ENCODE results near the gene MIA2.
"Not testable (repeated sequence)": the region's sequence is repeated elsewhere in the genome, so short reads cannot be mapped to it uniquely, and the experiment has no call there.

The MIA2 gene

DNA sequence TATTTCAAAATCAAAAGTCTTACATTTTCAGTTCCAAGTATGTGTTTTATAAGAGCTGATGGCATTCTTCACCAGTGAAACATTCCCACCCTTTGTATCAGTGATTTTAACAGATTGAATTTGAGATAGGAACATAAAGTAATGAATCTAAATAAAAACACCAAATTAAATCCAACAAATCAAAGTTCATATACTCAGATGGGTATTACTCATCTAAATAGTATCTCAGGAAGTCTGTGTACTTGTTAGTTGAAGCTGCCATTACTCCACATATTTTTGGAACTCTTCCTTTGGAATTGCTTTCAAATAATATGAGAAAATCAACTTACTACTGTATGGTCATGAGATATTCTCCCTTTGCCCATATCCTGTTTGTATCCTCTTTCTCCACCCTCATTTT is 89.1 kb downstream of the MIA2 start:
- DNase-seq (ENCODE audit: low read depth in 1 of 2, low spot score in 1 of 2): no peak

DNA sequence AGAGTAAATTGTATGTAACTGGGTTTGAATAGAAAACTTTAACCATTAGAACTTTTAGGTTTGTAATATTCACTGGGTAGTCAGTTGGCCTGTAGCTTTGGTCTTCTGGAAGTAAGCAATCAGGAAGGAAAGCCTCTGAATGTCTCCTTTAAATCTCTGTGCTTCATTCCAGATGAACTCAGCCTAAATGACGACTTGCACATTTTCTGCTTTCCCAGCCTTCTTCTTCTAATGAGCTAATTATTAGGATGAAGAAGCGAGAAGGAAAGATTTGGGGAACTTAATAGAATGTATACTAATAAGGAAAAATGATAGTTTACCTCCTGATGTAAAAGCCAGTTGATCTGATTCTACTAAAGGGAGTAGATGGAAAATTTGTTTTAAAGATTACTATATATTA is 90.4 kb downstream of the MIA2 start:
- no peak for DNase-seq (ENCODE audit: low read depth in 1 of 2, low spot score in 1 of 2)
- no peak for TF ChIP-seq GABPA (IDR thresholded peaks at IDR 0.05; ENCODE audit: low read depth)
- TF ChIP-seq, protein P1, sequence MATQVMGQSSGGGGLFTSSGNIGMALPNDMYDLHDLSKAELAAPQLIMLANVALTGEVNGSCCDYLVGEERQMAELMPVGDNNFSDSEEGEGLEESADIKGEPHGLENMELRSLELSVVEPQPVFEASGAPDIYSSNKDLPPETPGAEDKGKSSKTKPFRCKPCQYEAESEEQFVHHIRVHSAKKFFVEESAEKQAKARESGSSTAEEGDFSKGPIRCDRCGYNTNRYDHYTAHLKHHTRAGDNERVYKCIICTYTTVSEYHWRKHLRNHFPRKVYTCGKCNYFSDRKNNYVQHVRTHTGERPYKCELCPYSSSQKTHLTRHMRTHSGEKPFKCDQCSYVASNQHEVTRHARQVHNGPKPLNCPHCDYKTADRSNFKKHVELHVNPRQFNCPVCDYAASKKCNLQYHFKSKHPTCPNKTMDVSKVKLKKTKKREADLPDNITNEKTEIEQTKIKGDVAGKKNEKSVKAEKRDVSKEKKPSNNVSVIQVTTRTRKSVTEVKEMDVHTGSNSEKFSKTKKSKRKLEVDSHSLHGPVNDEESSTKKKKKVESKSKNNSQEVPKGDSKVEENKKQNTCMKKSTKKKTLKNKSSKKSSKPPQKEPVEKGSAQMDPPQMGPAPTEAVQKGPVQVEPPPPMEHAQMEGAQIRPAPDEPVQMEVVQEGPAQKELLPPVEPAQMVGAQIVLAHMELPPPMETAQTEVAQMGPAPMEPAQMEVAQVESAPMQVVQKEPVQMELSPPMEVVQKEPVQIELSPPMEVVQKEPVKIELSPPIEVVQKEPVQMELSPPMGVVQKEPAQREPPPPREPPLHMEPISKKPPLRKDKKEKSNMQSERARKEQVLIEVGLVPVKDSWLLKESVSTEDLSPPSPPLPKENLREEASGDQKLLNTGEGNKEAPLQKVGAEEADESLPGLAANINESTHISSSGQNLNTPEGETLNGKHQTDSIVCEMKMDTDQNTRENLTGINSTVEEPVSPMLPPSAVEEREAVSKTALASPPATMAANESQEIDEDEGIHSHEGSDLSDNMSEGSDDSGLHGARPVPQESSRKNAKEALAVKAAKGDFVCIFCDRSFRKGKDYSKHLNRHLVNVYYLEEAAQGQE (IDR thresholded peaks at IDR 0.05; ENCODE audit: insufficient replicate concordance, low read depth): no peak
- no peak for TF ChIP-seq POLR2AphosphoS5 (IDR thresholded peaks at IDR 0.05; ENCODE audit: low read depth)
- TF ChIP-seq SPI1 (IDR thresholded peaks at IDR 0.05; ENCODE audit: borderline replicate concordance, low read depth): no peak
- TF ChIP-seq, protein P2, sequence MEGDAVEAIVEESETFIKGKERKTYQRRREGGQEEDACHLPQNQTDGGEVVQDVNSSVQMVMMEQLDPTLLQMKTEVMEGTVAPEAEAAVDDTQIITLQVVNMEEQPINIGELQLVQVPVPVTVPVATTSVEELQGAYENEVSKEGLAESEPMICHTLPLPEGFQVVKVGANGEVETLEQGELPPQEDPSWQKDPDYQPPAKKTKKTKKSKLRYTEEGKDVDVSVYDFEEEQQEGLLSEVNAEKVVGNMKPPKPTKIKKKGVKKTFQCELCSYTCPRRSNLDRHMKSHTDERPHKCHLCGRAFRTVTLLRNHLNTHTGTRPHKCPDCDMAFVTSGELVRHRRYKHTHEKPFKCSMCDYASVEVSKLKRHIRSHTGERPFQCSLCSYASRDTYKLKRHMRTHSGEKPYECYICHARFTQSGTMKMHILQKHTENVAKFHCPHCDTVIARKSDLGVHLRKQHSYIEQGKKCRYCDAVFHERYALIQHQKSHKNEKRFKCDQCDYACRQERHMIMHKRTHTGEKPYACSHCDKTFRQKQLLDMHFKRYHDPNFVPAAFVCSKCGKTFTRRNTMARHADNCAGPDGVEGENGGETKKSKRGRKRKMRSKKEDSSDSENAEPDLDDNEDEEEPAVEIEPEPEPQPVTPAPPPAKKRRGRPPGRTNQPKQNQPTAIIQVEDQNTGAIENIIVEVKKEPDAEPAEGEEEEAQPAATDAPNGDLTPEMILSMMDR (IDR thresholded peaks at IDR 0.05; ENCODE audit: insufficient read depth, low read length): no peak
- H3K27ac ChIP-seq (replicated peaks): no peak overlapping the region
- no peaks in the 10 kb centered on the region for H3K27me3 ChIP-seq (ENCODE audit: insufficient read depth, poor library complexity, severe bottlenecking)
- H3K4me3 ChIP-seq (replicated peaks; ENCODE audit: insufficient read depth, low read length): no peak overlapping the region

More for the DNA sequence above, 89.1 kb downstream of the MIA2 start:
- no peak overlapping the region for H3K4me3 ChIP-seq (replicated peaks; ENCODE audit: insufficient read depth, low read length)
- no peak overlapping the region for H3K27ac ChIP-seq (replicated peaks)
- no peaks in the 10 kb centered on the region for H3K27me3 ChIP-seq (ENCODE audit: insufficient read depth, poor library complexity, severe bottlenecking)
- TF ChIP-seq GABPA (IDR thresholded peaks at IDR 0.05; ENCODE audit: low read depth) (no peak), POLR2AphosphoS5 (IDR thresholded peaks at IDR 0.05; ENCODE audit: low read depth) (no peak), SPI1 (IDR thresholded peaks at IDR 0.05; ENCODE audit: borderline replicate concordance, low read depth) (no peak)
- TF ChIP-seq, protein P1 (IDR thresholded peaks at IDR 0.05; ENCODE audit: insufficient replicate concordance, low read depth): no peak
- TF ChIP-seq, protein P2 (IDR thresholded peaks at IDR 0.05; ENCODE audit: insufficient read depth, low read length): no peak

DNA sequence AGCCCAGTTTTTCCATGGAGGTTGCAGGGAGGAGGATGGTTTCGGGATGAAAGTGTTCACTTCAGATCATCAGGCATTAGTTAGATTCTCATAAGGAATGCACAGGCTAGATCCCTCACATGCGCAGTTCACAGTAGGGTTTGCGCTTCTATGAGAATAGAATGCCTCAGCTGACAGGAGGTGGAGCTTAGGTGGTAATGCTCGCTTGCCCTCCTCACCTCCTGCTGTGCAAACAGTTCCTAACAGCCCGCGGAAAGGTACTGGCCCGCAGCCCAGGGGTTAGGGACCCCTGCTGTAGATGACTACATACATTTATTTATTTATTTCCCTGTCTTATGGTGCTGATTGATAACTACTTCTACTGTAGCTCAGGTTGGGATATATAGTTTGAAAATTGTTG is 105.3 kb downstream of the MIA2 start:
- no peak for TF ChIP-seq SPI1 (IDR thresholded peaks at IDR 0.05; ENCODE audit: borderline replicate concordance, low read depth)
- no peak for TF ChIP-seq POLR2AphosphoS5 (IDR thresholded peaks at IDR 0.05; ENCODE audit: low read depth)
- TF ChIP-seq, protein P1 (IDR thresholded peaks at IDR 0.05; ENCODE audit: insufficient replicate concordance, low read depth): no peak
- TF ChIP-seq, protein P2 (IDR thresholded peaks at IDR 0.05; ENCODE audit: insufficient read depth, low read length): no peak
- no peak for TF ChIP-seq GABPA (IDR thresholded peaks at IDR 0.05; ENCODE audit: low read depth)
- no peak for DNase-seq (ENCODE audit: low read depth in 1 of 2, low spot score in 1 of 2)
- no peak overlapping the region for H3K27ac ChIP-seq (replicated peaks)
- H3K4me3 ChIP-seq (replicated peaks; ENCODE audit: insufficient read depth, low read length): no peak overlapping the region
- H3K27me3 ChIP-seq (ENCODE audit: insufficient read depth, poor library complexity, severe bottlenecking): no peaks in the 10 kb centered on the region

DNA sequence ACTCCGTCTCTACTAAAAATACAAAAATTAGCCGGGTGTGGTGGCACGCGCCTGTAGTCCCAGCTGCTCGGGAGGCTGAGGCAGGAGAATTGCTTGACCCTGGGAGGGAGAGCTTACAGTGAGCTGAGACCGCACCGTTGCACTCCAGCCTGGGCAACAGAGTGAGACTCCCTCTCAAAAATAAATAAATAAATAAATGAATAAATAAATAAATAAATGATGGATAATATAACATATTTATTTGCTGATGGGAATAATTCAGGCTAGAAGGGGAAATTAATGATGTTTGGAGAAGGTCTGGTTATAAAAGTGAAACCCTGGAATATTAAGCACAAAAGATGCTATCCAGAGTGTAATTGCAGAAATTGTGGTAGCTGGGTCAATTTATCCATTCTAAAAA is 107.4 kb downstream of the MIA2 start:
- not testable (repeated sequence) for H3K27me3 ChIP-seq (ENCODE audit: insufficient read depth, poor library complexity, severe bottlenecking); H3K4me3 ChIP-seq (replicated peaks; ENCODE audit: insufficient read depth, low read length); H3K27ac ChIP-seq (replicated peaks); DNase-seq (ENCODE audit: low read depth in 1 of 2, low spot score in 1 of 2)
